Tibial artery (tissue), 4 donors: ENCODE data around the gene TAX1BP3.

Experiments
- DNase-seq, 2 donors: peaks; one replicate each; pipeline ENCODE4 v3.0.0-alpha.2; 2019
- H3K27ac ChIP-seq, 2 donors: fragments of 200-600 bp; sonication (generic) in 1 of 2; 1 replicate in 1 of 2; 2 replicates in 1 of 2; pipeline ENCODE4 v1.5.1; 2018 to 2019; ENCODE audit warnings: mild to moderate bottlenecking in 1 of 2
- H3K27me3 ChIP-seq, 2 donors: fragments of 200-600 bp; sonication (generic) in 1 of 2; one replicate each; pipeline versions ENCODE4 v1.5.1 to v1.6.0; 2016 to 2019
- H3K36me3 ChIP-seq, 3 donors: fragments of 200-600 bp; sonication (generic) in 2 of 3; one replicate each; pipeline ENCODE4 v1.5.1; 2016 to 2019; ENCODE audit warnings: mild to moderate bottlenecking in 2 of 3
- H3K4me1 ChIP-seq, 4 donors: fragments of 200-600 bp; sonication (generic) in 2 of 4; 1 replicate in 3 of 4; 2 replicates in 1 of 4; pipeline ENCODE4 v1.5.1; 2016 to 2019
- H3K4me3 ChIP-seq, 2 donors: fragments of 200-600 bp; sonication (generic) in 1 of 2; 1 replicate in 1 of 2; 2 replicates in 1 of 2; pipeline ENCODE4 v1.5.1; 2018 to 2019; ENCODE audit warnings: mild to moderate bottlenecking in 2 of 2
- H3K9me3 ChIP-seq, 3 donors: fragments of 200-600 bp; sonication (generic) in 1 of 3; one replicate each; pipeline ENCODE4 v1.5.1; 2016 to 2019
- intact Hi-C: fragments of 100-400 bp; cut with DNase I; formaldehyde crosslinking; loops from one replicate; pipeline ENCODE4 v1.15.0; 2023; ENCODE audit warnings: low total_unique reads
- TF ChIP-seq, protein P1 (sequence below), 2 experiments: fragments of 200-600 bp in 1 of 2; fragments of 450-650 bp in 1 of 2; IDR thresholded peaks; one replicate each; pipeline ENCODE4 v1.5.1; 2017 to 2019; ENCODE audit warnings: antibody characterized with exemption in 2 of 2, mild to moderate bottlenecking in 1 of 2, moderate library complexity in 1 of 2

The TAX1BP3 gene

GRCh38 chr17:3636908-3637373, 31.4 kb downstream of the TAX1BP3 start:
- H3K27me3 ChIP-seq = no peaks in the 10 kb centered on the region
- TF ChIP-seq, protein P1, sequence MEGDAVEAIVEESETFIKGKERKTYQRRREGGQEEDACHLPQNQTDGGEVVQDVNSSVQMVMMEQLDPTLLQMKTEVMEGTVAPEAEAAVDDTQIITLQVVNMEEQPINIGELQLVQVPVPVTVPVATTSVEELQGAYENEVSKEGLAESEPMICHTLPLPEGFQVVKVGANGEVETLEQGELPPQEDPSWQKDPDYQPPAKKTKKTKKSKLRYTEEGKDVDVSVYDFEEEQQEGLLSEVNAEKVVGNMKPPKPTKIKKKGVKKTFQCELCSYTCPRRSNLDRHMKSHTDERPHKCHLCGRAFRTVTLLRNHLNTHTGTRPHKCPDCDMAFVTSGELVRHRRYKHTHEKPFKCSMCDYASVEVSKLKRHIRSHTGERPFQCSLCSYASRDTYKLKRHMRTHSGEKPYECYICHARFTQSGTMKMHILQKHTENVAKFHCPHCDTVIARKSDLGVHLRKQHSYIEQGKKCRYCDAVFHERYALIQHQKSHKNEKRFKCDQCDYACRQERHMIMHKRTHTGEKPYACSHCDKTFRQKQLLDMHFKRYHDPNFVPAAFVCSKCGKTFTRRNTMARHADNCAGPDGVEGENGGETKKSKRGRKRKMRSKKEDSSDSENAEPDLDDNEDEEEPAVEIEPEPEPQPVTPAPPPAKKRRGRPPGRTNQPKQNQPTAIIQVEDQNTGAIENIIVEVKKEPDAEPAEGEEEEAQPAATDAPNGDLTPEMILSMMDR (IDR thresholded peaks at IDR 0.05) = peak in 1 of 2 experiments; percentile 2
- H3K27ac ChIP-seq = peak overlapping the region; percentile 93 to 98
- H3K9me3 ChIP-seq = no peaks in the 10 kb centered on the region
- intact Hi-C loops = loop anchor here (1.0 kb wide), 1 partner anchor 31 kb away; the partner anchor contains the start of genes EMC6 and TAX1BP3
- H3K36me3 ChIP-seq = peaks cover 0 to 17% (median 0%) of the 10 kb centered on the region in 3 donors
- H3K4me1 ChIP-seq = peaks cover 0 to 35% (median 22%) of the 10 kb centered on the region in 4 donors
- no peak for DNase-seq
- H3K4me3 ChIP-seq = peak overlapping the region; percentile 92 to 94

- intact Hi-C loops = loop anchor here (1.0 kb wide), 1 partner anchor 32 kb away; the partner anchor contains the start of genes EMC6 and TAX1BP3
- Histone ChIP-seq H3K36me3 (peaks cover 0 to 15% (median 0%) of the 10 kb centered on the region in 3 donors), H3K9me3 (no peaks in the 10 kb centered on the region), H3K27me3 (no peaks in the 10 kb centered on the region), H3K4me3 (peak within 1 kb of the TSS; percentile 92 to 94), H3K4me1 (peaks cover 0 to 35% (median 22%) of the 10 kb centered on the region in 4 donors), H3K27ac (peak within 1 kb of the TSS; percentile 93 to 98)
- DNase-seq = peak; percentile 97 to 98
- TF ChIP-seq, protein P1 (IDR thresholded peaks at IDR 0.05) = peak in 1 of 2 experiments; percentile 7
These were observed 32.0 kb downstream of the TAX1BP3 start, which contains the start of the genes CTNS and SHPK for GRCh38 chr17:3636154-3636907. CTNS (plus strand) TSS chr17:3636760; CDS start chr17:3640207, 3,447 bp downstream. SHPK (minus strand) TSS chr17:3636250; CDS start chr17:3636219, 31 bp downstream.

DNA sequence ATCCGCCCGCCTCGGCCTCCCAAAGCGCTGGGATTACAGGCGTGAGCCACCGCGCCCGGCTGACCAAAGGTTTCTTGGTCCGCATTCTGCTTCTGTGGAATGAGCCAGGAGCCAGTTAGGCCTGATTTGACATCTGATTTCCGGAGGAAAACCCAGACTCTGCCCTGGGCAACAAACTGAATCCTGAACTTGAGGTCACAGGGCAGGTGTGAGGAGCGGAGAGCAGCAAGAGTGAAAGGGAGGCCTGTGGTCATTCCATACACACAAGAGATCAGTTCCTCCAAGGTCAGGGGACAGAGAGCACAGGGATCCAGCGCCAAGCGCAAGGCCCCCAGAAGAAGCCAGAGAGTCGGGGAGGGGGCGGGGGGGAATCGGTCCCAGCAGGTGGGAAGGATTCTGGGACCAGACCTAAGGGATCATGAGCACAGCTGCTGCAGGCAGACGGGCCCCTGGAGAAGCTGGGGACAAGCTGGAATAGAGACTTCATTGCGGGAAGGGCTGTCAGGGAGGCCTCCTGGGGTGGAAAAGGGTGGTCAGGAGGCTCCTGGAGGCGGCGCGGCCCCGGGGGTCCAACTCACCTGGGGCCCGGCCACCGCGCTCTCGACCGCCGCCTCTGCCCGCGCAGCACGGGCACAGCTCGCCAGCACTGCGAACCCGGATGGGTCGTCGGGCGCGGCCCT, 32.8 kb downstream of the TAX1BP3 start:
- Histone ChIP-seq H3K4me1 (peaks cover 0 to 35% (median 22%) of the 10 kb centered on the region in 4 donors), H3K27ac (peak overlapping the region; percentile 93 to 98), H3K4me3 (peak overlapping the region; percentile 92 to 94), H3K36me3 (peaks cover 0 to 15% (median 2%) of the 10 kb centered on the region in 3 donors), H3K9me3 (no peaks in the 10 kb centered on the region), H3K27me3 (no peaks in the 10 kb centered on the region)
- no peak for DNase-seq
- TF ChIP-seq, protein P1 (IDR thresholded peaks at IDR 0.05) = no peak
- intact Hi-C loops = loop anchor here (1.0 kb wide), 1 partner anchor 33 kb away; the partner anchor contains the start of genes EMC6 and TAX1BP3

DNA sequence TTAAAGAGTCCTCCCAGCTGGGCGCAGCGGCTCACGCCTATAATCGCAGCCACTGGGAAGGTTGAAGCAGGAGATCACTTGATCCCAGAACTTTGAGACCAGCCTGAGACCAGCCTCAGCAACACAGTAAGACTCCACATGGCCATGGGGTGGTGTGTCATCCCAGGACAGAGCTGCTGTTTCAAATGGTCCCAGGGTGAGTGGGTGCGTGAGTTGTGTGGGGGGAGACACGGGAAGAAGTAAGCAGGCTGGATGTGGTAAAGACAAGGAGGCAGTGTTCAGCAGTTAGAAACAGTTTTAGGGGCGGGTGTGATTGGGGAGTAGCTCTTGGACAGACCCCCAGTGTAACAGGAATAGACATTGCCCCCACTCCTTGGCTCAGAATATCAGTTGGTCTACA, 36.1 kb downstream of the TAX1BP3 start:
- no peak for DNase-seq
- H3K36me3 ChIP-seq = peaks cover 12 to 42% (median 32%) of the 10 kb centered on the region in 3 donors
- TF ChIP-seq, protein P1 (IDR thresholded peaks at IDR 0.05) = no peak

GRCh38 chr17:3630781-3631180, 37.6 kb downstream of the TAX1BP3 start:
- TF ChIP-seq, protein P1 (IDR thresholded peaks at IDR 0.05) = no peak
- H3K4me3 ChIP-seq = no peak overlapping the region
- H3K36me3 ChIP-seq = peaks cover 20 to 53% (median 46%) of the 10 kb centered on the region in 3 donors
- peaks cover 0 to 23% (median 13%) of the 10 kb centered on the region in 4 donors for H3K4me1 ChIP-seq
- H3K9me3 ChIP-seq = no peaks in the 10 kb centered on the region
- no peaks in the 10 kb centered on the region for H3K27me3 ChIP-seq
- no peak for DNase-seq
- intact Hi-C loops = no loop called here
- H3K27ac ChIP-seq = no peak overlapping the region

More for the DNA sequence above, 36.1 kb downstream of the TAX1BP3 start:
- intact Hi-C loops = no loop called here
- peaks cover 0 to 28% (median 16%) of the 10 kb centered on the region in 4 donors for H3K4me1 ChIP-seq
- no peak overlapping the region for H3K4me3 ChIP-seq
- H3K27ac ChIP-seq = no peak overlapping the region
- H3K27me3 ChIP-seq = no peaks in the 10 kb centered on the region
- H3K9me3 ChIP-seq = no peaks in the 10 kb centered on the region
